ENCODE results near the gene NNMT. TPM values are rescaled to one million over a fixed set of nuclear protein-coding genes. Genes with fewer than 3 reads are reported as not detected.

Gene NNMT
- total RNA-seq, 4 donors from 2014 or later, result 712 to 1,460 (median 1,382) TPM

DNA sequence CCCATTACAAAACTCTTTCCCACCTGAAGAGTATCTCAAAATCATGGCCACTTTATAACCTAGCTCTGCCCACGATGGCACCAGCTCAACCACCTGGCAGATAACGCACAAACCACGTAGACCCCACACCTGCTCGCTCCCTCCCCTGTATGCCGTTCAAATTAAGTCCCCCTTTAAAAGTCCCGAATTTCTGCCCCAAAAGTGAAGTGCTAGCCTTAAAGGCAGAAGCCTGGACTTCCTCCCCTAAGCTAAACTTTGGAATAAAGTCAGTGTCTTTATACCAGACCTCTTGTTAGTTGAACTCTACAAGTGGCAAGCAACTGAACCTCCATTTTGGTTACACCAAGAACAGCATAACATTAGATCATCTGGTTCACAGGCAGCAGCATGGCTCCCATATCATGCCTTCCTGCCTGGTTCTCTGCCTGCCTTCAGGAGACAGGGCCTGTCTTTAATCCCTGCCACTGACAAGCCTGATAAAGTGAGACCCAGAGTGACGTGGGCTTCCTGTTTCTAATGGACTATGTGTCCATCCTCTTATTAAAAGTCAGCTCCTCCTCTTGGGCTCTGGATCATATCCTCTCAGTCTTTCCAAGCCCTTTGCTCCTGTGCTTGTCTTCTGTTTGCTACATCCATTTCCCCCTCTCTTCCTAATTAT, 32.6 kb upstream of the NNMT start:
- TF ChIP-seq CTCF (IDR thresholded peaks at IDR 0.05), result no peak
- ATAC-seq (ENCODE audit: low FRiP score) (no peak), DNase-seq (ENCODE audit: low spot score) (no peak)

GRCh38 chr11:114264381-114264780, 31.8 kb upstream of the NNMT start:
- TF ChIP-seq CTCF (IDR thresholded peaks at IDR 0.05), result no peak
- ATAC-seq (ENCODE audit: low FRiP score) (no peak), DNase-seq (ENCODE audit: low spot score) (no peak)

GRCh38 chr11:114265122-114265878, 30.9 kb upstream of the NNMT start:
- DNase-seq (ENCODE audit: low spot score) (no peak), ATAC-seq (ENCODE audit: low FRiP score) (no peak)
- no peak for TF ChIP-seq CTCF (IDR thresholded peaks at IDR 0.05)

GRCh38 chr11:114269498-114269897, 26.7 kb upstream of the NNMT start:
- ATAC-seq (ENCODE audit: low FRiP score), result no peak
- TF ChIP-seq CTCF (IDR thresholded peaks at IDR 0.05), result no peak
- DNase-seq (ENCODE audit: low spot score), result no peak

- no peak for TF ChIP-seq CTCF (IDR thresholded peaks at IDR 0.05)
- DNase-seq (ENCODE audit: low spot score), result no peak
Measured at GRCh38 chr11:114270531-114271270, 25.5 kb upstream of the NNMT start.

GRCh38 chr11:114271316-114271715, 24.9 kb upstream of the NNMT start:
- DNase-seq (ENCODE audit: low spot score), result no peak
- TF ChIP-seq CTCF (IDR thresholded peaks at IDR 0.05), result no peak
- ATAC-seq (ENCODE audit: low FRiP score), result no peak

More at GRCh38 chr11:114270531-114271270, 25.5 kb upstream of the NNMT start:
- no peak for ATAC-seq (ENCODE audit: low FRiP score)
